Measurements from ENCODE around the gene PEAR1.

- no peak for TF ChIP-seq CTCF (IDR thresholded peaks at IDR 0.05)
- TF ChIP-seq POLR2AphosphoS5 (IDR thresholded peaks at IDR 0.05): no peak
Observed at GRCh38 chr1:156912861-156913808, 19.6 kb downstream of the PEAR1 start.
